NT2/D1 (cell line): ENCODE measurements around the gene DAPK1.

Experiments
- SUZ12 ChIP-seq: IDR thresholded peaks from 2 replicates; pipeline ENCODE4 v1.6.1; 2011; ENCODE audit not compliant: insufficient read length, insufficient read depth; ENCODE audit errors: extremely low read depth
- YY1 ChIP-seq: IDR thresholded peaks from 2 replicates; pipeline ENCODE4 v1.6.1; 2011; ENCODE audit not compliant: insufficient read length, insufficient read depth
- ZNF274 ChIP-seq: IDR thresholded peaks from 2 replicates; pipeline ENCODE4 v1.6.1; 2011; ENCODE audit warnings: mild to moderate bottlenecking, low read depth, low read length

GRCh38 chr9:87676976-87677775 is 179.5 kb downstream of the DAPK1 start:
- TF ChIP-seq ZNF274 (no peak), YY1 (no peak), SUZ12 (no peak)
